Cardiac fibroblast (primary cell): ENCODE data around the gene SLC25A5.

Experiments used
- DNase-seq, 2 donors: peaks; one replicate each; pipeline versions ENCODE4 v3.0.0 to v3.0.0-alpha.2; 2010; ENCODE audit warnings: low read depth in 2 of 2
- H3K4me3 ChIP-seq, 2 donors: replicated peaks in 1 of 2; 1 replicate in 1 of 2; 2 replicates in 1 of 2; pipeline ENCODE4 v1.5.1; 2011; ENCODE audit warnings: low read depth in 2 of 2, low read length in 2 of 2, mild to moderate bottlenecking in 2 of 2, moderate library complexity in 1 of 2
- CTCF ChIP-seq: IDR thresholded peaks from one replicate; pipeline ENCODE4 v1.5.1; 2011; ENCODE audit warnings: low read depth, mild to moderate bottlenecking, low read length, inconsistent platforms

SLC25A5 gene

DNA sequence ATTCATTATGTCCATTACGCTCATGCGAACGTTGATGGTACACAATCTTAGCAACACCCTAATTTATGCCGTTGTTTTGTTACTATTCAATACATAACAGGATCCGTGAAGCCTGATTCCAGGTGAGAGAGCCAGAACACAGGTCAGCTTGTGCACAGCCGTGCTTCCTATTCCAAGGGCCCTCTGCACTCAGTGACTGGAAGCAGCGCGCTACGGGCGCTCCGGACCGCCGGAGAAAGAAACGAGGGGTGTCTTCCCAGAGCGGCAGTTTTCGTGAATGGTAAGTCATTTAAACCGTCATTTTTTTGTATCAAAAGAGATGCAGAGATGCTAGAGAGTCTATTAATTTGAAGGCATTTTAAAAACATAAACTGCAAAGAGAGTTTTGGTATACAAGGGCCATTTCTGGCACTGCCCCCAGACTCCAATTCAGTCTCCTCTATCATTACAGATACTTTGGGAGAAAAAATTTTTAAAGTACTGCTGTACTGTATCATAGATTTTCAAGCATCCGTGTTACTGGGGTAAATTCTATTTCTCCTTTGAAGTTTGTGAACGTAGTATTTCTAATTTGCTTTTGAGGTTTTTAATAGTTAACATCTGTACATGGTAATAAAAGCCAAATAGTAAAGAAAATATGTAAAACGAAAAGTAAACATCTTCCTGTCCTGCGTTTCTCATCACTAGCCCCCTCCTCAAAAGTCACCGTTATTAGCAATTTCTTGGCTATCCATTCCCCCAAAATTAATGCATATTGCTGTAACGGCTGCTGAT lies 6.6 kb downstream of the SLC25A5 start:
- no peak for TF ChIP-seq CTCF
- no peak overlapping the region for H3K4me3 ChIP-seq
- DNase-seq, result no peak

DNA sequence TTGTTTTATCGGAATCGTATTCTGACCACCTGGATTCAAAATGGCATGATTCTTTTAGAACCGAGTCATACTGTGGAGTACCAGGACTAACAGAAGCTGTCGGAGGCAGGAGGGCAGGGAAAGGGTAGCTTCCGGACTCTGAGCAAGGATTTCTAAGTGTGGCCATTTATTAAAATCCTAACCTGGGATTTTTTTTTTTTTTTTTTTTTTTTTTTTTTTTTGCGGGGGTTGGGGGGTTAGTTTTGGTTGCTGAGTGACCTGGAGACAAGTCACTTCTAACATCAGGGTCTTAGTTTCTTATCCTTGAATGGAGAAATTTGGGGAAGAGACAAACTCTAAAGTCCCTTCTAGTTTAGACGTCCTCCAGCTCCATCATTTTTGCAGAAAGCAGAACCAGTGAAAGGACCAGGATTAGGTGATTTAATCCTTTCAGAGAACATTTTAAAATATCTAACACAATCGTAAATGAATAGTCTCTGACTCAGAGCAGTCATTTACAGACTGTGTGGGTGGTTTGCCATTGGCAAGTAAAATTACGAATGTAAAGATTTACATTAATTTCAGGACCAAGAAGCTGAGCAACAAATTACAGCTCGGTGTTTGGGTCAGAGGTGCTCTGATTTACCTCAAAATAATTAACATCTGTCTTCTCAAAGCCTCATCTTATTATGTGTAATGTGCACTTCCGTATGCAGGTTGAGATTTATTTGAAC lies 7.3 kb downstream of the SLC25A5 start:
- no peak for TF ChIP-seq CTCF
- H3K4me3 ChIP-seq, result no peak overlapping the region
- no peak for DNase-seq

DNA sequence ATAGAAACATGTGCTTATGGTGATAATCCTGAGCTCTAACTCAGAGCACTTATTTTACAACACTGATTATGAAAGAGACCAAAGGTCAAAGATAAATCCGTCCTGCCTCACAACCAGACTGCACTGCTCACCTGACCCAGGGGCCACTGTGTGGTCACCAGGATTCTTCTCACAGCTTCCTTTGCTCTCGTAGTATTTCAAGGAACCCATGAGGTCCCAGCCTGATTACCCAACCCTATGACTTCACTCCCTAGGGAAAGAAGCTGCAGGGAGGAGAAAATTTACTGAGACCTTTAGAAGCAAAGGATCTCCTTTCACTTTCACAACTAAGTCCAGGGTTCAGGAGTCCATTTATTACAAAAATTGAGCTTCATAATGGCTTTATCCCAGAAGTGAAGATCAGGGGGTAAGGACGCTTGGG lies 9.6 kb downstream of the SLC25A5 start:
- DNase-seq, result peak; percentile 90 to 93
- no peak for TF ChIP-seq CTCF
- H3K4me3 ChIP-seq, result peak overlapping the region in 1 of 2 donors; percentile 30

GRCh38 chrX:119478504-119478903 lies 10.3 kb downstream of the SLC25A5 start:
- no peak for DNase-seq
- no peak for TF ChIP-seq CTCF
- H3K4me3 ChIP-seq, result no peak overlapping the region

DNA sequence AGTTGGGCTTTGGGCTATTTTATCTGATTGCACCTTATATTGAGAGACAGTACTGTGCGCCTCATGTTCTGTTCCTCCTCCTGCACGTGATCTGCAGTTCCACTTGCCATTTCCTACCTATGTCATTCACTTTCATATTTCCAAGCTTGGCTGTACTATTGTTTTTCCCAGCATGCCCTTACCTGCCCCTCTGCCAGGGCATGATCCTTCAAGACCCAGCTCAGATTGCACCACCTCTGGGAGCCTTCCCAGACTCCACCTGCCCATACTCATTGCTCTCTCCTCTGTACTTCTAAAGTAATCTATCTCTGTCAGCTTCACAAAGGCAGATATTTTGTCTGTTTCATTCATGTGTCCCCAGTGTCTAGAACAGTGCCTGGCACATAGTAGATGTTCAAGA lies 11.6 kb downstream of the SLC25A5 start:
- TF ChIP-seq CTCF, result no peak
- H3K4me3 ChIP-seq, result no peak overlapping the region
- no peak for DNase-seq

DNA sequence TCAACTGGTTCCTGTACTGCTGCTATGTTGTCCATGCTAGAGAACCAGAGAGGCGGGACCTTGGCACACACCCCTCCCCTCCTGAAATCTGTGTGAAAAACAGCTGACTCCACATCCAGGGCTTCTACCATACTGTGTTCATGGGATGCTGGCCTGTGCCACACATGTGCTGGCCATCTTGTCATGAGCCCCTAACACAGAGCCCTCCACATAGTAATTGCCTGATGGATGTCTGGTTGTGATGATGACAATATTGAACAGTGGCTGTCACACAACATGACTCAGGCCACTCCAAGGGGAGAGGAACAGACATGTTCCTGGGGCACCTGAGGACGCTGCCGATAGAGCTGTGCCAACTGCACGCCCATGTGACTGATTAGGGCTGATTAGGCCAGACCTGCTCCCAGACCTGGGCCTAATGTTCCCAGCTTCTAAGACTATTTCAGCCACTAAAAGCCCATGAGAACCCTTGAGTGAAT lies 13.1 kb downstream of the SLC25A5 start:
- H3K4me3 ChIP-seq, result no peak overlapping the region
- DNase-seq, result peak in 1 of 2 donors; percentile 30
- no peak for TF ChIP-seq CTCF
